HL-60 (cell line): Measurements from ENCODE around the gene EPS8.

ENCODE experiments used
- DNase-seq, 2 experiments: peaks; one replicate each; pipeline ENCODE4 v3.0.0-alpha.2; 2010 to 2020; ENCODE audit warnings: low read depth in 1 of 2, low spot score in 1 of 2
- H3K27ac ChIP-seq: fragments of 250-450 bp; sonication (Bioruptor Pico); replicated peaks from 2 replicates; pipeline ENCODE4 v1.5.1; 2020; ENCODE audit warnings: mild to moderate bottlenecking, moderate library complexity
- H3K27me3 ChIP-seq: fragments of 250-450 bp; sonication (Bioruptor Pico); 2 replicates; pipeline ENCODE4 v1.5.1; 2021; ENCODE audit warnings: mild to moderate bottlenecking, moderate library complexity; ENCODE audit not compliant: insufficient read depth, poor library complexity, severe bottlenecking
- H3K4me3 ChIP-seq: replicated peaks from 2 replicates; pipeline ENCODE4 v1.5.1; 2011; ENCODE audit warnings: mild to moderate bottlenecking, control low read depth, low read length; ENCODE audit not compliant: insufficient read depth
- GABPA ChIP-seq: IDR thresholded peaks from 2 replicates; pipeline ENCODE4 v1.6.1; 2012; ENCODE audit warnings: low read depth
- POLR2AphosphoS5 ChIP-seq: IDR thresholded peaks from 2 replicates; pipeline ENCODE4 v1.6.1; 2012; ENCODE audit warnings: low read depth
- SPI1 ChIP-seq: IDR thresholded peaks from 2 replicates; pipeline ENCODE4 v1.6.1; 2012; ENCODE audit warnings: low read depth, mild to moderate bottlenecking, borderline replicate concordance
- TF ChIP-seq, protein P1 (sequence below): IDR thresholded peaks from 2 replicates; pipeline ENCODE4 v1.6.1; 2012; ENCODE audit warnings: low read depth; ENCODE audit not compliant: insufficient replicate concordance
- TF ChIP-seq, protein P2 (sequence below): IDR thresholded peaks from one replicate; pipeline ENCODE4 v1.5.1; 2011; ENCODE audit warnings: low read length, control low read depth, inconsistent platforms; ENCODE audit not compliant: insufficient read depth

EPS8 gene

DNA sequence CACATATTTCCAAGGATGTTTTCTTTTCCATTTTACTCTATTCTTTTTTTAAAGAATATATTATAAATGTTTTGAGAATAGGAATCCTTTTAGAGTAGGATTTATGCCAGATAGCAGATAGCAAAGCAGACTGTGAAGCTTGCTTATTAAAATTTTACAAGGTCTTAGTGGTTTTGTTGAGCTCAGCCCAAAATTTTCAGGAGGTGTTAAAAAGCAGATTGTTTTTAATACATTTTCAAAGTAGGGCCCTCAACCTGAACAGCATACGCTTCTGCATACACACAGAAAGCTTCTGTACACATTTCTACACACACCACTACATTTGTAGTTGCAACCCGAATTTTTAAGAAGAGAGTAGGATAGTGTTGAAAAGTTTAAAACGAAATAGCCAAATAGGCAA, 151.0 kb downstream of the EPS8 start:
- H3K27ac ChIP-seq, result no peak overlapping the region
- TF ChIP-seq, protein P1, sequence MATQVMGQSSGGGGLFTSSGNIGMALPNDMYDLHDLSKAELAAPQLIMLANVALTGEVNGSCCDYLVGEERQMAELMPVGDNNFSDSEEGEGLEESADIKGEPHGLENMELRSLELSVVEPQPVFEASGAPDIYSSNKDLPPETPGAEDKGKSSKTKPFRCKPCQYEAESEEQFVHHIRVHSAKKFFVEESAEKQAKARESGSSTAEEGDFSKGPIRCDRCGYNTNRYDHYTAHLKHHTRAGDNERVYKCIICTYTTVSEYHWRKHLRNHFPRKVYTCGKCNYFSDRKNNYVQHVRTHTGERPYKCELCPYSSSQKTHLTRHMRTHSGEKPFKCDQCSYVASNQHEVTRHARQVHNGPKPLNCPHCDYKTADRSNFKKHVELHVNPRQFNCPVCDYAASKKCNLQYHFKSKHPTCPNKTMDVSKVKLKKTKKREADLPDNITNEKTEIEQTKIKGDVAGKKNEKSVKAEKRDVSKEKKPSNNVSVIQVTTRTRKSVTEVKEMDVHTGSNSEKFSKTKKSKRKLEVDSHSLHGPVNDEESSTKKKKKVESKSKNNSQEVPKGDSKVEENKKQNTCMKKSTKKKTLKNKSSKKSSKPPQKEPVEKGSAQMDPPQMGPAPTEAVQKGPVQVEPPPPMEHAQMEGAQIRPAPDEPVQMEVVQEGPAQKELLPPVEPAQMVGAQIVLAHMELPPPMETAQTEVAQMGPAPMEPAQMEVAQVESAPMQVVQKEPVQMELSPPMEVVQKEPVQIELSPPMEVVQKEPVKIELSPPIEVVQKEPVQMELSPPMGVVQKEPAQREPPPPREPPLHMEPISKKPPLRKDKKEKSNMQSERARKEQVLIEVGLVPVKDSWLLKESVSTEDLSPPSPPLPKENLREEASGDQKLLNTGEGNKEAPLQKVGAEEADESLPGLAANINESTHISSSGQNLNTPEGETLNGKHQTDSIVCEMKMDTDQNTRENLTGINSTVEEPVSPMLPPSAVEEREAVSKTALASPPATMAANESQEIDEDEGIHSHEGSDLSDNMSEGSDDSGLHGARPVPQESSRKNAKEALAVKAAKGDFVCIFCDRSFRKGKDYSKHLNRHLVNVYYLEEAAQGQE, result no peak
- TF ChIP-seq POLR2AphosphoS5, result no peak
- no peak for TF ChIP-seq SPI1
- TF ChIP-seq, protein P2, sequence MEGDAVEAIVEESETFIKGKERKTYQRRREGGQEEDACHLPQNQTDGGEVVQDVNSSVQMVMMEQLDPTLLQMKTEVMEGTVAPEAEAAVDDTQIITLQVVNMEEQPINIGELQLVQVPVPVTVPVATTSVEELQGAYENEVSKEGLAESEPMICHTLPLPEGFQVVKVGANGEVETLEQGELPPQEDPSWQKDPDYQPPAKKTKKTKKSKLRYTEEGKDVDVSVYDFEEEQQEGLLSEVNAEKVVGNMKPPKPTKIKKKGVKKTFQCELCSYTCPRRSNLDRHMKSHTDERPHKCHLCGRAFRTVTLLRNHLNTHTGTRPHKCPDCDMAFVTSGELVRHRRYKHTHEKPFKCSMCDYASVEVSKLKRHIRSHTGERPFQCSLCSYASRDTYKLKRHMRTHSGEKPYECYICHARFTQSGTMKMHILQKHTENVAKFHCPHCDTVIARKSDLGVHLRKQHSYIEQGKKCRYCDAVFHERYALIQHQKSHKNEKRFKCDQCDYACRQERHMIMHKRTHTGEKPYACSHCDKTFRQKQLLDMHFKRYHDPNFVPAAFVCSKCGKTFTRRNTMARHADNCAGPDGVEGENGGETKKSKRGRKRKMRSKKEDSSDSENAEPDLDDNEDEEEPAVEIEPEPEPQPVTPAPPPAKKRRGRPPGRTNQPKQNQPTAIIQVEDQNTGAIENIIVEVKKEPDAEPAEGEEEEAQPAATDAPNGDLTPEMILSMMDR, result no peak
- no peak for TF ChIP-seq GABPA
- no peak for DNase-seq
- peaks cover 12% of the 10 kb centered on the region for H3K27me3 ChIP-seq
- H3K4me3 ChIP-seq, result no peak overlapping the region

DNA sequence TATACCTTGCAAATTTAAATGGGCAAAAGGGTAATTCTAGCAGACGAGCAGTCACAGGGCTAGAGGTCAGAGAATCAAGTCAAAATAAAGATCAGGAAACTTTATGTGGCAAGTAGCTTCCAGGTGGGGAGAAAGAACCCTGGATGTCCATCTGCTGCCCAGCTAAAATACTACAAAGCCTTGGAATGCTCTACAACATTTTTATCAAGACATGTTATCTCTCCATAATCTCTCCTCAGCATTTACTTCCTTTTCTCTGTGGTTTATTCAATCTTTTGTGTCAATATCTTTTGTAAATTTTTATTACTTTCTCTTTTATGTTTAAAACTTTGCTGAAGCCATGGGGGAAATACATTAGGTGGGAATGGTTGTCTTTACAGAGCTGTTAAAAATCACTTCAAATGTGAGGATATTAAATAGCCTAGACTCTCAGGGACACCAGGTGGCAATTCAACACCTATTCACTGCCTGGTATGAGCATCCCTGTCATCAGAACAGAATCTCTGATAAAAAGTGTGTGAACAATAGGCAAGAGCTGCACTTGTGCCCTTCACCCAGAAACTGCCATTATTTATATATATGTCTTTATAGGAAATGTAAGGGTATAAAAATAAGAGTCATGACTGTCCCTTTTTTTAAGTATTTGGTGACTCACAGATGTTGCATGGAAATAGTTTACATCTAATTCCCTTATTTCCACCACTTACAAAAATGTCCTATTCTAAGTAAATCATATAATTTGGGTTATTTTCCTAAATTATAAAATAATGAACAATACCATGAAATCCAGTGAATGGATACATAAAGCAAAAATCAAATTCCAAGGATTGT, 152.9 kb downstream of the EPS8 start:
- no peak for DNase-seq
- Histone ChIP-seq H3K27ac (no peak overlapping the region), H3K27me3 (peaks cover 12% of the 10 kb centered on the region), H3K4me3 (no peak overlapping the region)
- TF ChIP-seq, protein P1, result no peak
- TF ChIP-seq SPI1 (no peak), POLR2AphosphoS5 (no peak), GABPA (no peak)
- TF ChIP-seq, protein P2, result no peak

DNA sequence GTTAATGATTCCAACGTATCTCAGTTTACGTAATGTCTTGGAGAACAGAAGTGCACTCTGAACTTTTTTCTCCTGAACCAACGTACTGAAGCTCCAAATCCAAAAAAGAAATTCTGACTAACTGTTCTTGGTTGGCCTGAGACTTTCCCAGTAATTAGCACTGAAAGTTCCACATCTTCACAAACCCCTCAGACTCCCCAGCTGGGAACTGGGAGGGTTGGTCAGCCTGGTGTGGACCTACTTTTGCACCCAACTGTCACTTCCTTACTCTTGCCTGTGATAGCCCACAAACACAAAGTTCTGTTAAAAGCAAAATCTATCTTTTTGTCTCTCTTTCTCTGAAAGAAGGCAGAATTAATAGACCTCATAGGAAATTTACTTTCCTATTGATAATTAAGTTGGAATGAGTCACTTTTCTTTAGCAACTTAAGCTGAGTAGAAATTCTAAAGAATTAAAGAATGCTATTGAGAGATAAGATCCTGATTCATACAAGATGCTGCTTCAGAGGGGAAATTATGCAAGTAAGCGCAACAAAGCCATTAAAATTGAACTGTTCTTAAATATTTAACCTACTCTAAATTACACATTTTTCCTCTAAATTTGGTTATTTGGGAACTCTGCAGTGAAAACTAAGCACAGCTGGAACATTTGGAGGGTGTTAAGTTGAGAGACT, 155.0 kb downstream of the EPS8 start:
- no peak for DNase-seq
- TF ChIP-seq, protein P2, result no peak
- no peak for TF ChIP-seq GABPA
- no peak for TF ChIP-seq SPI1
- TF ChIP-seq, protein P1, result no peak
- TF ChIP-seq POLR2AphosphoS5, result no peak
- Histone ChIP-seq H3K4me3 (no peak overlapping the region), H3K27me3 (peaks cover 9% of the 10 kb centered on the region), H3K27ac (no peak overlapping the region)
